Activated naive CD4-positive, alpha-beta T cell (primary cell): ENCODE data around the gene CALHM6.
"Not testable (repeated sequence)": the region's sequence is repeated elsewhere in the genome, so short reads cannot be mapped to it uniquely, and the experiment has no call there.

ENCODE experiments used
- DNase-seq, 4 experiments: peaks; one replicate each; lab custom pipeline; 2025; lab: John Stamatoyannopoulos, UW

Gene CALHM6

GRCh38 chr6:116482780-116483179, 21.6 kb downstream of the CALHM6 start:
- no peak for DNase-seq

GRCh38 chr6:116483616-116484015, 22.4 kb downstream of the CALHM6 start:
- no peak for DNase-seq

- DNase-seq: no peak
These were observed 24.5 kb downstream of the CALHM6 start for GRCh38 chr6:116485559-116486184.

- no peak for DNase-seq
These were observed 30.6 kb downstream of the CALHM6 start for GRCh38 chr6:116491610-116492330.

GRCh38 chr6:116492331-116493067, 31.3 kb downstream of the CALHM6 start:
- DNase-seq: no peak

- DNase-seq: not testable (repeated sequence)
These were observed 34.0 kb downstream of the CALHM6 start for GRCh38 chr6:116495161-116495560.

GRCh38 chr6:116497113-116497676, 36.0 kb downstream of the CALHM6 start:
- DNase-seq: no peak

GRCh38 chr6:116500969-116501433, 39.8 kb downstream of the CALHM6 start:
- DNase-seq: peak in 1 of 4 experiments; percentile 1

- DNase-seq: no peak
These were observed 46.1 kb downstream of the CALHM6 start for GRCh38 chr6:116507324-116507723.

GRCh38 chr6:116508527-116508926, 47.4 kb downstream of the CALHM6 start:
- DNase-seq: no peak

GRCh38 chr6:116511424-116512110, 50.4 kb downstream of the CALHM6 start, which contains the start of gene CALHM5:
Gene CALHM5 (plus strand): TSS chr6:116511639. CDS start chr6:116511697, 58 bp downstream.
- no peak for DNase-seq

GRCh38 chr6:116512111-116512559, 51.0 kb downstream of the CALHM6 start:
- DNase-seq: no peak

- DNase-seq: no peak
These were observed 51.6 kb downstream of the CALHM6 start for GRCh38 chr6:116512734-116513133.
